ENCODE data around the gene ZNF556.

- TF ChIP-seq ESRRG (CRISPR knock-in tag; IDR thresholded peaks at IDR 0.05) (no peak), ISL1 (CRISPR knock-in tag; IDR thresholded peaks at IDR 0.05) (no peak), TOX (CRISPR knock-in tag; IDR thresholded peaks at IDR 0.05; ENCODE audit: borderline replicate concordance) (no peak), RARB (CRISPR knock-in tag; IDR thresholded peaks at IDR 0.05) (no peak), PATZ1 (CRISPR knock-in tag; IDR thresholded peaks at IDR 0.05; ENCODE audit: borderline replicate concordance) (no peak), TCF4 (CRISPR knock-in tag; IDR thresholded peaks at IDR 0.05; ENCODE audit: borderline replicate concordance) (no peak), CREB5 (CRISPR knock-in tag; IDR thresholded peaks at IDR 0.05; ENCODE audit: low read depth) (no peak), ZNF565 (CRISPR knock-in tag; conservative IDR thresholded peaks at IDR 0.05; ENCODE audit: low read depth) (no peak)
These were observed 8.3 kb upstream of the ZNF556 start for GRCh38 chr19:2858864-2859263.
